Measurements from ENCODE around the gene RNF146.
"Not testable (repeated sequence)": the region's sequence is repeated elsewhere in the genome, so short reads cannot be mapped to it uniquely, and the experiment has no call there.

The RNF146 gene

GRCh38 chr6:127288705-127289104 is 22.0 kb downstream of the RNF146 start:
- DNase-seq (ENCODE audit: low read depth), result no peak

GRCh38 chr6:127289934-127290333 is 23.3 kb downstream of the RNF146 start:
- no peak for DNase-seq (ENCODE audit: low read depth)

DNA sequence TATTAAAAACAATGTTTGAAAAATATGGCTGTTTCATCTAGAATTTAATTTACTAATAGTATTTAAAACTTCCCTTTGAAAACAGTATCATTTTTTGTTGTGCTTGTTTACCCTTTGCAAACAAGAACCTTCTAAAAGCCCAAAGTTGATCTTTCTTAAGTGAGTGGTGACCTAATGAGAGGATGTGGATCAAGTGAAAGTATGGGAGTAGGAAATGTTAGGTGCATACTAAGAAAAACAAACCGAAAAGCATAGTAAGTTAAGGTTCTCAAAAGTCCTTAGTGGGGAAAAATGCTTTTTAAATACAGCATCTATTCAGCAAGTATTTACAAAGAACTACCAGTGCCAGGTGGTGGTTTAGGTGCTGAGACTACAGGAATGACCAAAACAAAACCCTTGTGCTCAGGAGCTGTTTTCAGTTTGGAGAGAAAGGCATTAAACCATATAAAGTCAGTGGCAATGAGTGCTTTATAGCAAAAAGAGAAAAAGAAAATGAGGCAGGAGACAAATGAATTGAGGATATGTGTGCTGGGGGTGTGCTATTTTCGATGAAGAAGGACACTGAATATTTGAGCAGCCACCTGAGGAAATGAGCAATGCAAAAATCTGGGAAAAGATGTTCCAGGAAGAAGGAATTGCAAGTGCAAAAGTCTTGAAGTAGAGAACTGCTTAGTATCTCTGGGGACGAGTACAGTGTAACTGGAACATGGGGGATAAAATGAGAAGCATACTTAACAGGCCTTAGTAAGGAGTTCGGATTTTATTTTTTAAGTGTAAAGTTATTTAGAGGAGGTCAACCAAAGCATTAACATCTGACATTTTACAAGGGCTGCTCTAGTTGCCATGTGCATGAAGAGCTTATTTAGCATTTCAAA is 24.0 kb downstream of the RNF146 start:
- DNase-seq (ENCODE audit: low read depth), result no peak

DNA sequence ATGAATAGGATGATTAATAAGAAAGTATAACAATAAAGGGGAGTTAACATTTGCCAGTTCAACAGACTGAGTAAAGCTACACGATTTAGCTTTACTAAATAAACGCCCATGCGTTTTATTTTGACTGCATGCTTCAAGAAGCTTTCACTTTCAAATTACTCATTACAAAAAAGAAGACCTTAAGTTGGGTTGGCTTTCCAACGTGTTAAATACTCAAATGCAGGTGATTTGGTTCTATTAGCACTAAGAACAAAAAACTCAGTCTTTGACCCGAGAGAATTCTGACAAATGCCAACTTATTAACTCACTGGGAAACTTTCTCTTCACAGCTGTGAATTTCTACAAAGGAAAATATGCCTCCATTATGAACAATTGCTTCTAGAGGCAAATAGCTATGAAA is 24.8 kb downstream of the RNF146 start:
- DNase-seq (ENCODE audit: low read depth), result no peak

GRCh38 chr6:127297502-127298070 is 30.9 kb downstream of the RNF146 start:
- no peak for DNase-seq (ENCODE audit: low read depth)

DNA sequence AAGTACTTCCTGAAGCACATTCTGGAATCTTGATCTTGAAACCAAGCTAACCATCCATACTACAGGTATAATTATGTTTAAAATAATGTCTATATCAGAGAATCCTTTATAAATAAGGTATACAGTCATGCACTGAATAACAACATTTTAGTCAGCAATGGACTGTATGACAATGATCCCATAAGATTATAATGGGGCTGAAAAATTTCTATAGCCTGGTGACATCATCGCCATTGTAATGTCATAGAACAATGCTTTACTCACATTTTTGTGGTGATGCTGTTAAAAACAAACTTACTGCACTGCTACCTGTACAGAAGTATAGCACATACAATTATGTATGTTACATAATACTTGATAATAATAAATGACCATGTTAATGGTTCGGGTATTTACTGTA is 31.8 kb downstream of the RNF146 start:
- no peak for DNase-seq (ENCODE audit: low read depth)

DNA sequence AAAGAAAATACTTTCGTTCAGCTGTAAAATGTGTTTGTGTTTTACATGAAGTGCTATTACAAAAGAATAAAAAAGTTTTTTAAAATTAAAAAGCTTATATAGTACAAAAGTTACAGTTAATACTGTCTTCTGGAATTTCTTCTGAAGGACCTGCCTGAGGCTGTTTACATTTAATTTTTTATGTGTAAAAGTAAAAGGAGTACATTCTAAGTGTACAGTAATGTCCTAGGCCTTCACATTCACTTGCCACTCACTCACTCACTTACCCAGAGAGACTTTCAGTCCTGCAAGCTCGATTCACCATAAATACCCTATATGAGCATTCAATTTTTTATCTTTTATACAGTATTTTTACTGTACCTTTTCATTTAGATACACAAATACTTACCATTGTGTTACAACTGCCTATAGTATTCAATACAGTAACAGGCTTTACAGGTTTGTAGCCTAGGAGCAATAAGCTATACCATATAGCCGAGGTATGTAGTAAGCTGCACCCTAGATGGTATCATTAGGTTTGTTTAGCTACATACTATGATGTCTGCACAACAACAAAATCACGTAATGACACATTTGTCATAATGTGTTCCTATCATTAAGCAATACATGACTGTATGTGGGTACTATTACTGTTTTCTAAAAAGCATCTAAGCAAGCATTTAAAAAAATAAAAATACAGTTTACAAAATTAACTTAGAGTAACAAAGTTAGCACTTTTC is 33.0 kb downstream of the RNF146 start:
- DNase-seq (ENCODE audit: low read depth), result no peak

DNA sequence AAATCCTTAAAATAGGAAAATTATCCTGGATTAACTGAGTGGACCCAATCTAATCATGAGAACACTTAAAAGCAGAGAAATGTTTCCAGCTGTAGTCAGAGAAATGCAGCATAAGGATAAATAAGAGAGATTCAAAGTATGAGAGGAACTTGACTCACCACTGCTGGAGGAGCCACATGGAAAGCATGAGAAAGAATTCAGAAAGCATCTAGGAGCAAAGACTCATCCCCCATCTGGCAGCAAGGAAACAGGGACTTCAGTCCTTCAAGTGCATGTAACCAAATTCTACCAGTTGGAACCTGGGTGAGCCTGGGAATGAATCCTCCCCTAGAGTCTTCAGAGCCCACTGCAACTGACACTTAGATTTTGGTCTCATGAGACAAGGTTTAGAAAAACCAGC is 33.7 kb downstream of the RNF146 start:
- no peak for DNase-seq (ENCODE audit: low read depth)

- no peak for DNase-seq (ENCODE audit: low read depth)
Observed at GRCh38 chr6:127301199-127301700, 34.6 kb downstream of the RNF146 start.

- no peak for DNase-seq (ENCODE audit: low read depth)
Observed at GRCh38 chr6:127302728-127303660, 36.3 kb downstream of the RNF146 start.

DNA sequence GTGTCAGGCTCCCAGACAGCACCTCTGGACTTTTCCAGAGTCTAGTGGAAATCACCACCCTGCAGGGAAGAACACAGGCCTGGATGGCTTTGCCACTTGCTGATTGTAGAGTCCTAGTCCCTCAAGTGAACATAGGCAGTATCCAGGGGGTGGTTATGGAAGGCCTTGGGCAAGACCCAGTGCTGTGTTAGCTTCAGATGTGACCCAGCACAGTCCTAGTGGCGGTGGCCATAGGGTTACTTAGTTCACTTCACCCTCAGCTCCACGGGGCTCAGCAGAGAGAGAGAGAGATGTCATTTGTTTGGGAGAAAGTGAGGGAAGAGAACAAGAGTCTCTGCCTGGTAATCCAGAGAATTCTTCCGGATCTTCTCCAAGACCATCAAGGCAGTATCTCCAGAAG is 37.3 kb downstream of the RNF146 start:
- no peak for DNase-seq (ENCODE audit: low read depth)

DNA sequence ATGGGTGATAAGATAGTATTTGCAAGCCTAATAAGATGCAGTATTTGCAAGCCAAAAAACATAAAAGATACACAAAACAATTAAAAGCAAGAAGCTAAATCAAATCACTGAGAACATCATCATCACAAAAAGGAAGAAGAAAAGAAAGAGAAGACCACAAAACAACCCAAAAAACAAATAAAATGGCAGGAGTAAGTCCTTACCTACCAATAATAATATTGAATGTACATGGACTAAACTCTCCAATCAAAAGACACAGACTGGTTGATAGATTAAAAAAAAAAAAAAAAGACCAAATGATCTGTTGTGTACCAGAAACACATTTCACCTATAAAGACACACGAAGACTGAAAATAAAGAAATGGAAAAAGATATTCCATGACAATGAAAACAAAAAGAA is 39.1 kb downstream of the RNF146 start:
- DNase-seq (ENCODE audit: low read depth), result no peak

- DNase-seq (ENCODE audit: low read depth), result no peak
Observed at GRCh38 chr6:127317388-127318128, 50.9 kb downstream of the RNF146 start.

DNA sequence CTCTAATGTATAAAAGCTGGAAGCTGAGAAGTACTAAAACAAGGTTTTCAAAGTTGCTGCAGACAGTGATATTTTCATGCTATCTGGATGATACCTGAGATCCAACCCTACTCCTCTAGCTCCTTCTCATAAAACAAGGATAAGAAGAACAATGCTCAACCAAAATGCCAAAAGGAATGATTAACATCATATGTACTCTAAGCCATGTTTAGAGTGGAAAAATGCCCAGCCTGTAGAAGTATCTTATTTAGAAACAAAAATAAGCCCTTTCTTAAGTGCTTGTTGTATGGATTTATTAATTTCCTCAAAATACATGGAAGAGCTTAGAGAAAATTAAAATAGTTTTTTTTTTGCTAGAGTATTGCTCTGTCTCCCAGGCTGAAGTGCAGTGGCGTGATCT is 53.0 kb downstream of the RNF146 start:
- DNase-seq (ENCODE audit: low read depth), result no peak

- DNase-seq (ENCODE audit: low read depth), result no peak
Observed at GRCh38 chr6:127328043-127328609, 61.5 kb downstream of the RNF146 start.

GRCh38 chr6:127331256-127331655 is 64.6 kb downstream of the RNF146 start:
- DNase-seq (ENCODE audit: low read depth), result not testable (repeated sequence)

DNA sequence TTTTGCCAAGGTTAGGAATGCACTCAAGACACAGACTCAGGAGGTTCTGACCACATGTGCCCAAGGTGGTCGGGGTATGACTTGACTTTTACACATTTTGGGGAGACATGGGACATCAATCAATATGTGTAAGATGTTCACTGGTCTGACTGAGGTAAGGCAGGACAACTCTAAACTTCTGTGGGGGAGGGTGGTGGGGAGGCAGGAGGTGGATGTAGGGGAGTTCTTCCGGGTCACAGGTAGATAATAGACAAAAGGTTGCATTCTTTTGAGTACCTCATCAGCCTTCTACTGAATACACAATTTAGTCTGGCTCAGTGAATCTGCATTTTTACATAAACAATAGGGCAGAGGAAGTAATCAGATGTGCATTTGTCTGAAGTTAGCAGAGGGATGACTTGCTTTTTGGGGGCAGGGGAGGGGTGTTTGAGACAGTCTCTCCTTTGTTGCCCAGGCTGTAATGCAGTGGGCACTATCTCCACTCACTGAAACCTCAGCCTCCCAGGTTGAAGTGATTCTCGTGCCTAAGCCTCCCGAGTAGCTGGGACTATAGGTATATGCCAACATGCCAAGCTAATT is 65.8 kb downstream of the RNF146 start:
- DNase-seq (ENCODE audit: low read depth), result no peak
